ENCODE measurements around the gene DLG2. TPM values are rescaled to one million over a fixed set of nuclear protein-coding genes. Genes with fewer than 3 reads are reported as not detected.

The DLG2 gene
- total RNA-seq, 2 donors from 2014 or later = 5.9 to 7.4 TPM

DNA sequence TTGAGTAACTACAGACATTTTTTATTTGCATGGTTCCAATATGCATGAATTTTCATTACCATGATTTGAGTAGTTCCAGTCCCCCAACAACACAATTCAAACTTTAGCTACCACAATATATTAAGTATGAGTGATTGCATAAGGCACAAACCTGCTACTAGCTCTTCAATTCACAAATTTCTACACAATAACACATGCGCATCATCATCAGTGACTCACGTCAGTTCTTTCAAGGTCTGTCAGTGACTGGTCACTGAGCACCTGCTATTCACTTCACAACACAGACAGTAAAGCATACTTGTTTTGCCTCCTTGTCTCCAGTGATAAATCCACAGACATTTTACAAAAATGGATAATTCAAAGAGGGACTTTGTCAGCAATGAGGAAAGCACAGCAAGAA is 1905.9 kb downstream of the DLG2 start:
- ATAC-seq (no peak), DNase-seq (no peak)
- intact Hi-C loops (cut with DNase I) = loop anchor here (5.0 to 10.0 kb wide), 3 partner anchors 199 to 429 kb away; no protein-coding TSS in a partner anchor

DNA sequence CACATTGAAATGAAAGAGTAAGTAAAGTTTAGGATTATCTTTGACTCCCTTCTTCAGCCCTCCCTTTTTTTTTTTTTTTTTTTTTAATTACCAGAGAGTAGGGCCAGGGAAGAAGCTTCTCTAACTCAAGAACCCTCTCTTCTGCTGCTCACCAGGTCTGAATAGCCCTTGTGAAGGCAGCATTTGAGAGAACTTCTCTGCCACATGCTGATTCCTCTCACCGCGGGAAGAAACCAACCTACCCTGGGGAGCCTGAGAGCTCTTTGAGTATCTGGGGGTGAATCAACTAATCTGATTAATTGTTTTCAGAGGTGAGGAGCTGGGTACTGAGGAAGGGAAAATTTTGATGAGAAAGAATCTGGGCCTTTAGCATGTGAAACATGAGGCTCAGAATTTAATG is 1906.5 kb downstream of the DLG2 start:
- DNase-seq = no peak
- ATAC-seq = no peak
- intact Hi-C loops (cut with DNase I) = loop anchor here (5.0 to 10.0 kb wide), 3 partner anchors 198 to 428 kb away; no protein-coding TSS in a partner anchor

DNA sequence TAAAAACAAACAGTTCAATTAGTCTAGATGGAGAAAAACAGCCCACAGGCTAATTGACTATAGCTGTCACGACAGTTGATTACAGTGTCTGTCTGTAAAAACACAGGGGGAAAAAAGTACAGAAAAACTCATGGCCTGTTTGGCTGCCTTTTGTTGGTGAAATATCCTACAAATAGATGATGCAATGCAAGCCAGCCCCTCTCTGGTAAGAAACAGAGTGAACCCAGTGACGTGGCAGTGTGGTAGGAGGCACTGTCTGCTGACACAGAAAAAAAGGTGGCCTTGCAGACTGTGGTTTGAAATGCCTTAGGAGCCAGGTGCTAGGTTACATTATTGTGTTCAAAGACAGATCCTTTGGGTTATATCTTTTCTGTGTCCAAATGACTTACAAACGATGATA is 1909.6 kb downstream of the DLG2 start:
- intact Hi-C loops (cut with DNase I) = no loop called here
- ATAC-seq = no peak
- DNase-seq = no peak

DNA sequence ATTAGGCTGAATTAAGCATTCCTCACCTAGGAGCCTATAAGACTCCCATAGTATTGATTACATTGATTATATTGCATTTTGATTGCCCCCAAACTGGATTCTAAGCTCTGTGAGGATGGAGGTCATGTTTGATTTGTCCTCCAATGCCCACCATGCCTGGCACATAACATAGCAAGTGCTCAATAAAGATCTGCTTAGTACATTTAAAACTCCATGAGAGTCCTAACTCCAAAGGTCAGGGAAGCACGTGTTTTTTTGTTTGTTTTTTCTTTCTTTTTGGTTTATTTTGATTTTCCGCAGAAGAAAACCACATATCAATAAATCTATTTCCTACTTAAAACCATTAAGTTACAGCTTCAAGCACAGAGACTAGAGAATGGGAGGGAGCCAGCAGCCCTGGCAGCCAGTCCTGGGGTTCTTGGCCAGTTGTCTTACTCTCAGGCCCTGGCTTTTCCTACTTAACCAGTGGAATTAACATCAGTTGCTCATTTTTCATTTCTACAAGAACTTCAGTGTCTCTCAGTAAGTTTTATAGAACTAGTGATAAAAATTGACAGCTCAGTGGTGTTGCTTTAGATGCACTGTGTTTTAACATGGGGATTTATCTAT is 1911.1 kb downstream of the DLG2 start:
- ATAC-seq (no peak), DNase-seq (no peak)
- intact Hi-C loops (cut with DNase I) = no loop called here

DNA sequence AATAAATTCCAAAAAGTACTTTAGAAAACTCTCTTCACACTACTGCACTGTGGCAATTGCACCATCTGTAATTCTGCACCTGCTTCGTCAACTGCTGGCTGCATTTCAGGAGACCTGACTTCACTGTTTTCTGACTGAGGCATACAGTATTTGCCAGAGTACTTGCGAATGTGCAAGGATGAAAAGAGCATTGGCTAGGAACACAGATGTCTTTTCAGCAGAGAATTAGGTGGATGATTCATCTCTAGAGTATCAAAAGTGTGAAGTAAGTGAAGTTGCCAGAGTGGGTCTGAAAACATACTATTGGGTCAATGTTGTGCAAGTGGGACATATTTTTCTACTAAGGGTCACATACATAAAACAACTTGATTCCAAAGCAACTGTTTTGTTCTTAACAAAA is 1913.4 kb downstream of the DLG2 start:
- peak; percentile 63 to 97 for ATAC-seq

DNA sequence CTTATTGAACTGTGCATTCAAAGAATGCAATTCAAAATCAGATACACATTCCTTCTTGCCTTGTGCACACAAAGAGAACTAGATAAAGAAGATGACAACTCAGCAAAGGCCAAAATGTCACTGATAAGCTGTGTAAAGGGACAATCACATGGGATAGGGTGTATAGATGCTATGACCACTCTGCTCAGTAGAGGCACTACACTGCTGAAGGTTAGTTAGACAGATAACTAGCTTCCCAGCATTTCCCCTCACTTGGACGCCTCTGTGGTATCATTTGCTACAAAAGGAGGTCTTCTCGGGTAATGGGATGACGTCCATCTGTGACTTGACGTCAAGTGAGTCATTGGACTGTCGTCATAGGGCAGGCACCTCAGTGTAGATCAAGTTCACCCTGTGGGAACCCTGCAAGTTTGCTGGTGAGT is 1916.0 kb downstream of the DLG2 start:
- no peak for DNase-seq
- no peak for ATAC-seq
- intact Hi-C loops (cut with DNase I) = no loop called here

More for the DNA sequence above, 1913.4 kb downstream of the DLG2 start:
- peak; percentile 25 for DNase-seq
- intact Hi-C loops (cut with DNase I) = no loop called here

DNA sequence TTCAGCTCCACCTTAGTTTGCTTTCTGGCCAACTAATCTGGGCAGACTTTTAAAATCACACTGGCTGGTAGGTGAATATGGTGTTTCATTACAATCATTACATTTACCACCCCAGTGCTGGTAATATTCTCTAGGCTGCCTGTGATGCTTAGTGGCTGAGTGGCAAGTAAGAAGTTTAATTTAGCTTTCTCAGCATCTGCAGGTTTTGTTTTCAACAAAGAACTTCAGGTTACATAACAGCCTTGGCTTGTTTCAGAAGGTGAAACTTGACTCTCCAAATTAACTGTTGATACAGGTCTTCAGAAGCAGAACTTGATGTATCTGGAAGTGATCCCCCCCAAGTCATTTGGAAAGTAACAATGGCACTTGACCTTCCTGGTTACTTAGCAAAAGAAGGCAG is 1917.7 kb downstream of the DLG2 start:
- DNase-seq (no peak), ATAC-seq (no peak)
- intact Hi-C loops (cut with DNase I) = no loop called here

DNA sequence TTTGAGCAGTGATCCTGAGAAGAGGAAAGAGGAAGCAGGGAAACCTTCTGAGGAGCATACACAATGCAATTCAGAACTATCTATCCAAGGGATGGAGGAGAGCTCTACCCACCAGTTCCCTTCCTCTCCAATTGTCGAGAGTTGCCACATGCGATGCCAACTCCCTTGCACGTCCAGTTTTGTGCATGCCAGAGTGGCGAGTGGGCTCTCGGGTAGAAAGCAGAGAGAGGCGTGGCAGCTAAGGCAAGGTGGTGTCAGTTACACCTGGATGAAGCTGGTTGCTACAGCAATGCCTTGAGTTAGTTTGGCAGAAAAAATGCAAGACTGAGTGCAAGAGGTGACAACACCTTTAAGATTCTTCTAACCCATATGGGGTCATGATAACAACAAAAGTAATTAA is 1920.6 kb downstream of the DLG2 start:
- ATAC-seq (no peak), DNase-seq (no peak)
- intact Hi-C loops (cut with DNase I) = no loop called here

DNA sequence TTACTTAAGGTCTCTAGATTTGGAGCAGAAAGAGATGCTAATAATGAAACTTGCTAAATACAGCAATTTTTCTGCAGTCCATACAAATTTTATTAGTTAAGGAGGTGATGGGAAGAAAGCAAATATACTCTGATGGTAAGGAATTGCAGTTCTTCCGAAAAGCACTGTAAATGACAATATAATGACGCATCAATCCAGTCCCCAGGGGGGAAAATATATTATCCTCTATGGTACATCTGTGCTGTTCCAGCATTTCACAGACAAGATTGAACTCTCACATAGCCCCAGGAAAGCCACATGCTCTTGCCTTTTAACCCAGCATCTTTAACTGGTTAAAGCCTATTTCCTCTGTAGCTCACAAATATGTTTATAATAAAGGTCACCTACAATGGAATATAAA is 1924.3 kb downstream of the DLG2 start:
- intact Hi-C loops (cut with DNase I) = no loop called here
- DNase-seq = no peak
- no peak for ATAC-seq

DNA sequence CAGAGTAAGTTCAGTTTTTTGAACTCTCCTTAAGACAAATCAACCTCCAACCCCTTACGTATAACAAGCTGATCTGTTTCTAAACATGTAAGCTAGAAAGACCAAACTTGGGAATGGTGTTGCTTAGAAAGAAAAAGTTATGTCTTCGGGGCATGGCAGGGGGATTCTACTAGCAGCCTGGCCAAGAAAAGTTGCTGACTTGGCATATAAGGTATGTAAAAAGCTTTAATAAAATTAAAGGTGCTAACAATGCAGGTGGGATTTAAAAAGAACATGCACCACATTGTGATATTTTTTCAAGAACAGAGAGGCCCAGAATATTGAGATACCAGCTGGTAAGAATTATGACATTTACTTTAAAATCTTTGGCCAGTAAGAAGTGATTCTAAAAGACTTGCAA is 1929.6 kb downstream of the DLG2 start:
- DNase-seq = no peak
- intact Hi-C loops (cut with DNase I) = no loop called here
- ATAC-seq = no peak

DNA sequence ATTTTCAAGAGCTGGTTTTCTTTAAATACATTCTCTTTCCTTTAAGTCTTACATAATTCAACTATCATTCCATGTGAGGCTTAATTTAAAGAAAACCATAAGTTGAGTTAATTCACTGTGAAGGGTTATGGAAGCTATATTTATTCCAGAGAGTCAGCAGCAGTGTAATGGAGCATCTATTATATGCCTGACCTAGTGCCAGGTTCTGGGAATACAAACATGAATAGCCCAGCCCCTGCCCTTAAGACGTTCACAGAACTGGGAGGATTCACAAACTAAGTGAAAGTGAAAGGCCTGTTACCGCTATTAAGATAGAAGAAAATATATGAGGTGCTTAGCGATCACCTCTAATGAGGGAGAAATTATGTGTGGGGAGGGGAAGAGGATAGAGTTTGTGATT is 1932.1 kb downstream of the DLG2 start:
- intact Hi-C loops (cut with DNase I) = no loop called here
- DNase-seq (no peak), ATAC-seq (no peak)

DNA sequence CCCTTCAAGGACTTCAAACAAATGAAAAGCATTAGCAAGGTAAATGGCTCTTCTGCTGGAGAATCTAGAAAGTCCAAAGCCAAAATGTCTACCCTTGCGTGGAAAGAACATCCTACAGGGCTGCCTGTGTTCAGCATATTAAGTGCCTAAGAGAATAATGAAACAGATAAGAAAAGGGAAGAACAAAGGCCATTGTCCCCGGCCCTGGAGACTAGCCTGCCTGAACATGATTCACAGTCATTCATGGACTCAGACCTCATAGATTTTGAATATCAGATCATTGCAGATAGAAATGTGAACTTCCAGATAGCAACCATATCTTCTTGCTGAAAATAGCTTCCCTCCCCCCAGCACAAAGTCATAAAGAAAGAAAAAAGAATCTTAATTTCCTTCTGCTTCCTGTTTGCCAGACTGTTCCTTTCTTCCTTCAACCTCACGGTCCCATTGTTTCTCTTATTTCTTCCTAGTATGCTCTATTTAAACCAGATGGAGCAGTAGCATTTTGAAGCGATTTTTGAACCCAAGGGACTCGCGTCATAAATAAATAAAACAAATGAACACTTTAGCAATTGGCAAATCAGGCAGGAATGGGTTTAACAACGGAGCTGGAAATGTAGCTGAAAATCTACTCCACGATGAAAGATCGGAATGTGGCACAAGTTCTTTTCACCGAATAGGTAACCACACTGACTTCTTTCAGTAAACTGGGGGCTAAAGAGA is 1932.8 kb downstream of the DLG2 start:
- ATAC-seq = no peak
- intact Hi-C loops (cut with DNase I) = no loop called here
- no peak for DNase-seq

DNA sequence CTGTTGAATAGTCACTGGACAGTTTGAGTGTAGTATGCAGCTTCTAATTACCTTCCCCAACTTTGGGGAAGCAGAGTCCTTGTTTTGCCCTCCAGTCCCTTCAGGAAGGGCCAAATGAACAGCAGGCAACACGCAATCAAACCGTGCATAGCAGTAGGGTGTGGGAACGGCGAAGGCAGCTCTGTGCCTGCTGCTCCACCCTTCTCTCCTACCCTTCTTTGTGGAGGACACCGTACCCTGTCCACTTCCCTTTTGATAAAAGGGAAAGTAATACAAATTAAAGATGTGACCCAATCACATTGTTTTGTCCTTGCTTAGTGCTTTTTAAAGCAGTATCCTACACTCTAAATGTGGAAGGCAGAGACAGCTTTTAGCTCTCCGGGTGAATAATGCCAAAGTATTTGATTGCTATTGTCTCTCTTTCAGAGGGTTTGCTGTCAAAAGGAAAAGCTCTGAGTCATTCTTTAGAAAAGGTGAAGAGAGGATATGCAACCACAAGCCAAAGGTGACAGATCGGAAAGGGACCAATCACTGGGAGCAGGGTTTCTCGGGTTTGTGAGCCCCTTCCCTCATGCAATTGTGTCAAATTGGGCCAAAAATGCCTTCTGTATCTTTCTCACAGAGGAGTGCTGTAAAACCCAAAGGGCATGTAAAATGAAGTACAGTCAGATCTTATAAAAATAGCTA is 1933.7 kb downstream of the DLG2 start:
- intact Hi-C loops (cut with DNase I) = no loop called here
- peak in 1 of 2 donors; percentile 22 for ATAC-seq
- DNase-seq = no peak

DNA sequence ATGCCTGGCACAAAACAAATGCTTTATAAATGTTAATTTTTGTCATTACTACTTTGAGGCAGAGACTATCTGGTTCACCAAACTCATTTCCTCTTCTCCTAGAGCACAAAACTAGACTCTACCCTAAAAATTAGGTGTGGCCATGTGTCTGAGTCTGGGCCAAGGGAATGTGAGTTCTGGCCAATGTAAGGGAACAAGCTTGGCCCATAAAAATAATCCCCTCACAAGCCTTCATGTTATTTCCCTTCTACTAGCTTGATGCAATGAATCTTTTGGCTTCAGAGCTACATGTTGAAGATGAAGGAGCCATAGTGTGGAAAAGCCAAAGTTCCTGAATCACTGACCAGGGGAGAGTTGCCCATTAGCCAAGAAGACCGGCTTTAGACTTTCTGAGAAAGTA is 1934.5 kb downstream of the DLG2 start:
- DNase-seq = no peak
- no peak for ATAC-seq
- intact Hi-C loops (cut with DNase I) = no loop called here

DNA sequence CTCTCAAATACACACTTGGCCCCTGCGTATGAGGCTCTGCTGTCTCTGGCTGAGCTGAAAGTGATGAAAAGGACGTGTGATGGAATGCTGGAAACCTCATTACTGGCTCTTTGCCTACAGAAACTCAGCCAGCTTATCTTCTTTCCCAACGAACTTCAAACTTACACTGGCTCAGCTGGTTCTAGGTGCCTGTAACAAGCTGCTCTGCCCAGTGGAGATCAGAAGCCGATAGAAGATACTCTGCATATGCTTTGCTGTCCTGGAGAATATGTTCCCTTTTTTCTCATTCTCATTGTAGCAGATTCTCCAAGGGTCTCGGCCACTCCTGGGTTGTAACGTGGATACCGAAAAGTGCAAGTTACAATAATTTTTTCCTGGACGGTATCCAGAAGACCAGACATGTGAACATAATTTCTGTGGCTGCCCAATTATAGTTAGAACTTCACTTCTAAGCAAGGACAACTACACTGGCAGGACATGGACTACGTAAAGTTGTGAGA is 1935.6 kb downstream of the DLG2 start:
- DNase-seq = peak; percentile 36
- ATAC-seq = peak; percentile 94
- intact Hi-C loops (cut with DNase I) = no loop called here

DNA sequence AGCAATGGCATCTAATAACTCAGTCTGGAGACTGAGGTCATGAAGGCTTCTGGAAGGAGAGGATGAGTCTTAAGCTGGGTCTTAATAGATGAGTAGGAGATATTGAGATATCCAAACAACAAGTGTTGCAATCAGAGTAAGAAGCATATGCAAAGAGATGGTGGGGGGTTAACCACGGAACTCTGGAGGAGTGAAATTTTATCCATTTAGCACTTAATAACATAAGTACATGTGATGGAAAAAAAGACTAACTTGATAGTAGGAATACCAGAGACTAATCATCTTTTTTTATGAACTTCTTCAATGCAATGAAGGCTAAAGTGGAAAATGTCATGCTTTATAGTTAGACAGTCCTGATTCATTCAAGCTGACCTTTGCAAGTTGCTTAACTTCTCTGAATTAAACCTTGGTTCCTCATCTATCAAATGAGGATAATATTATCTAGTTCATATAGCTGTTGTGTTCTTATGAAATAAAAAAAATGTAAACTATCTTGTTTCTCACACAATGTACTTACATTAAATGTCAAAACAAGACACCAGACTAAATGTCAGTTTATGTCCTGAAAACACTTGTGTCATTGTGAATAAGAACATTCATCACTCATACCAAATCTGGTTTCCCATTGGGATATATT is 1937.9 kb downstream of the DLG2 start:
- intact Hi-C loops (cut with DNase I) = no loop called here
- no peak for DNase-seq
- ATAC-seq = peak in 1 of 2 donors; percentile 30

DNA sequence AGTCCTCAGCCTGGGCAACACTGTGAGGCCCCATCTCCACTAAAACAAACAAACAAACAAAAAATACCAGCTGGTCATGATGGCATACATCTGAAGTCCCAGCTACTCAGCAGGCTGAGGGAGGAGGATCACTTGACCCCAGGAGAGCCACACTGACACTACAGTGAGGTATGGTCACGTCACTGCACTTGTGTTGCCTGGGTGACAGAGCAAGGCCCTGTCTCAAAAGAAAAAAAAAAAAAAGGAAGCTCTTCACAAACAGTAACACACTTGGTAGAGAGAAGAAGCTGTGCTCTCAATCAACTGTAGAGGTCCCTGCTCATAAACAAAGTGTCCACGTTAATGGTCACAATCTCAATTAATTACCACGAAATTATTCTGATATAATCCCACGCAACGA is 1939.4 kb downstream of the DLG2 start:
- ATAC-seq (no peak), DNase-seq (no peak)
- intact Hi-C loops (cut with DNase I) = no loop called here

DNA sequence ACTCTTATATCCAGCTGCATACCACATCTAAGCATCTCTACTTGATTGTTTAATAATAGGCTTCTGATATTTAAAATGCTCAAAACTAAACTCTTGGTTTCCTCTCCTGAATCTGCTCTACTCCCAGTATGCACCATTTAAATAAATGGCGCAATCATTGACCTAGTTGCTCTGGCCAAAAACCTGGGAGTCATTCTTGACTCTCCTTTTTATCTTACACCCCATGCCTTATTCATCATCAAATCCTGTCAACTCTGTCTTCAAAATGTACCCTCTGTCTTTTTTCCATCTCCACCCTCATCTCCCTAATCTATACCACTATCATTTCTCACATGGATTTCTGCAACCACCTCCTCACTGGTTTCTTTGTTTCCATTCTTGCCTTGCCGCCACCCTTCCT is 1941.4 kb downstream of the DLG2 start:
- ATAC-seq (peak in 1 of 2 donors; percentile 57), DNase-seq (no peak)
- intact Hi-C loops (cut with DNase I) = no loop called here

DNA sequence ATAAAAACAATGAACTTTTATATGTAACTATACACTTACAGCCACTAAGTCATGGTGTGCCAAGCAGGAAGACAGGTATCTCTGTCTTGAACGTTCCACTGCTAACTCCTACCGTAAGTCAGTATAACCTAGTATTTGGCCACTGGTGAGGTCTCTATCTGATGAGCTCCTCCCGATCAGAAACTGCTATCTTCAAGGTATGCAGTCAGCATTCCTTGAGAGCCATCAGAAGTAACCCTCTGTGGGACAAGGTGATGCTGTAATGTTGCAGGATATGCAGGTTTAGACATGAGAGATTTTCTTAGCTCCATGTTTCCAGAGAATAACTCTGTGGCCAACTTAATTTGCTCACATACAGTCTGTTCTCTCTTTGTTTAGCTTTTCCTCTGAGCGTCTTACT is 1943.1 kb downstream of the DLG2 start:
- no peak for ATAC-seq
- no peak for DNase-seq
- intact Hi-C loops (cut with DNase I) = no loop called here

DNA sequence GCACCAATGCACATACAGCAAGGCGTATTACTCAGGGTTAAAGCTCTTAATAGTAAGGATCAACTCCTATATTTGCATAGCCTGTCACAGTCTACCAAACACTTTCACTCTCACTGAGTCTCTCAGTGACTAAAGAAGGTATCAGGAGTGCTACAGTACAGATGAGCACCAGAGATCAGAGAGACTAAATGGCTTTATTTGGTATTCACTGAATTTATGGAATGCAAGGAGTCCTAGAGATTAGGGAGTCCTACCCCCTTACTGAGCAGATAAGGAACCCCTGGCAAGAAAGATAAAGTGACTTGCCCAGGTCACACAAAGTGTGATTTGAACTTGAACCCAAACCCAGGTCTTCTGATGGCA is 1944.6 kb downstream of the DLG2 start:
- intact Hi-C loops (cut with DNase I) = no loop called here
- ATAC-seq (peak in 1 of 2 donors; percentile 23), DNase-seq (no peak)
